HepG2 (cell line): ENCODE measurements around the gene CDA. TPM values are rescaled to one million over a fixed set of nuclear protein-coding genes. Genes with fewer than 3 reads are reported as not detected.

Experiments
- DPF2 ChIP-seq: sonication (generic); formaldehyde crosslinking; IDR thresholded peaks from 2 replicates; pipeline ENCODE4 v1.4.0; 2020; ENCODE audit warnings: mild to moderate bottlenecking, low read depth, missing genetic modification reagents, borderline replicate concordance
- ELF1 ChIP-seq: sonication (generic); formaldehyde crosslinking; IDR thresholded peaks from 2 replicates; pipeline ENCODE4 v1.4.0; 2020; ENCODE audit warnings: missing genetic modification reagents
- NCOA2 ChIP-seq: sonication (generic); formaldehyde crosslinking; IDR thresholded peaks from 2 replicates; pipeline ENCODE4 v1.8.0; 2022; ENCODE audit warnings: inconsistent platforms
- RELA ChIP-seq: sonication (generic); formaldehyde crosslinking; IDR thresholded peaks from 2 replicates; pipeline ENCODE4 v1.4.0; 2020; ENCODE audit warnings: missing genetic modification reagents
- SMAD1 ChIP-seq: sonication (generic); formaldehyde crosslinking; IDR thresholded peaks from 2 replicates; pipeline ENCODE4 v1.4.0; 2020; ENCODE audit warnings: missing genetic modification reagents, low read depth, mild to moderate bottlenecking, borderline replicate concordance
- SRF ChIP-seq: IDR thresholded peaks from 2 replicates; pipeline ENCODE4 v1.6.1; 2011; ENCODE audit warnings: mild to moderate bottlenecking, low read depth, low read length, moderate library complexity
- SRSF4 ChIP-seq: fragments of 200-400 bp; formaldehyde crosslinking; IDR thresholded peaks from one replicate; pipeline ENCODE4 v1.6.1; 2018; ENCODE audit warnings: mild to moderate bottlenecking, low read depth, low read length, moderate library complexity; ENCODE audit not compliant: poor library complexity, severe bottlenecking
- U2AF1 ChIP-seq: fragments of 200-400 bp; formaldehyde crosslinking; optimal IDR thresholded peaks from 2 replicates; pipeline ENCODE3; 2017; ENCODE audit warnings: mild to moderate bottlenecking, low read depth, low read length
- ZNF260 ChIP-seq: sonication (generic); formaldehyde crosslinking; IDR thresholded peaks from 2 replicates; pipeline ENCODE4 v1.4.0; 2020; ENCODE audit warnings: missing genetic modification reagents, low read depth, mild to moderate bottlenecking, borderline replicate concordance
- ZNF446 ChIP-seq: sonication (generic); formaldehyde crosslinking; IDR thresholded peaks from 2 replicates; pipeline ENCODE4 v1.5.0; 2020; ENCODE audit warnings: mild to moderate bottlenecking, missing genetic modification reagents
- ZNF546 ChIP-seq: sonication (generic); formaldehyde crosslinking; conservative IDR thresholded peaks from 2 replicates; pipeline ENCODE4 v1.8.1; 2023; ENCODE audit warnings: mild to moderate bottlenecking, missing genetic modification reagents
- ZNF598 ChIP-seq: sonication (generic); formaldehyde crosslinking; IDR thresholded peaks from 2 replicates; pipeline ENCODE4 v1.5.1; 2020; ENCODE audit warnings: mild to moderate bottlenecking, missing genetic modification reagents, borderline replicate concordance
- ZNF816 ChIP-seq: sonication (generic); formaldehyde crosslinking; IDR thresholded peaks from 2 replicates; pipeline ENCODE4 v1.8.0; 2022; ENCODE audit warnings: missing genetic modification reagents, mild to moderate bottlenecking, borderline replicate concordance
- polyA plus RNA-seq, 8 experiments: library from polyadenylated mRNA; depleted of rRNA in 3 of 8; stranded (reverse) in 7 of 8; unstranded in 1 of 8; fragments of >200 nt; fragmentation: Illumina TruSeq in 4 of 8; extraction: Trizol in 4 of 8; gene quantifications; 2 replicates each; pipeline versions ENCODE4 v1.2.1 to v1.2.3, GENCODE V29; 2011 to 2016; ENCODE audit warnings: low read depth in 4 of 8, missing spikeins in 1 of 8, mixed read lengths in 1 of 8; ENCODE audit not compliant: insufficient read depth in 1 of 8
- total RNA-seq, 5 experiments: library from RNA; depleted of rRNA; stranded (reverse); fragments of >200 nt; fragmentation: Illumina TruSeq; extraction: Trizol; gene quantifications; 2 replicates each; pipeline ENCODE4 v1.2.3, GENCODE V29; 2016; ENCODE audit warnings: low read depth in 1 of 5
- TF ChIP-seq, protein P1 (sequence below): sonication (generic); formaldehyde crosslinking; IDR thresholded peaks from 2 replicates; pipeline ENCODE4 v1.4.0; 2020; ENCODE audit warnings: missing genetic modification reagents, borderline replicate concordance
- TF ChIP-seq, protein P2 (sequence below): sonication (generic); formaldehyde crosslinking; IDR thresholded peaks from 2 replicates; pipeline ENCODE4 v1.5.1; 2020; ENCODE audit warnings: mild to moderate bottlenecking, missing genetic modification reagents
- TF ChIP-seq, protein P3 (sequence below): sonication (generic); formaldehyde crosslinking; IDR thresholded peaks from 2 replicates; pipeline ENCODE4 v1.5.1; 2020; ENCODE audit warnings: missing genetic modification reagents, mild to moderate bottlenecking, borderline replicate concordance
- TF ChIP-seq, protein P4 (sequence below): sonication (generic); formaldehyde crosslinking; IDR thresholded peaks from 2 replicates; pipeline ENCODE4 v1.8.1; 2023; ENCODE audit warnings: mild to moderate bottlenecking, inconsistent platforms, moderate library complexity, missing genetic modification reagents, borderline replicate concordance

The CDA gene
- total and polyA plus RNA-seq, 2 of the 13 experiments (the other 11 are each of a cell fraction or from before 2014, with no cell fraction given) = 0.66 to 2.1 TPM

DNA sequence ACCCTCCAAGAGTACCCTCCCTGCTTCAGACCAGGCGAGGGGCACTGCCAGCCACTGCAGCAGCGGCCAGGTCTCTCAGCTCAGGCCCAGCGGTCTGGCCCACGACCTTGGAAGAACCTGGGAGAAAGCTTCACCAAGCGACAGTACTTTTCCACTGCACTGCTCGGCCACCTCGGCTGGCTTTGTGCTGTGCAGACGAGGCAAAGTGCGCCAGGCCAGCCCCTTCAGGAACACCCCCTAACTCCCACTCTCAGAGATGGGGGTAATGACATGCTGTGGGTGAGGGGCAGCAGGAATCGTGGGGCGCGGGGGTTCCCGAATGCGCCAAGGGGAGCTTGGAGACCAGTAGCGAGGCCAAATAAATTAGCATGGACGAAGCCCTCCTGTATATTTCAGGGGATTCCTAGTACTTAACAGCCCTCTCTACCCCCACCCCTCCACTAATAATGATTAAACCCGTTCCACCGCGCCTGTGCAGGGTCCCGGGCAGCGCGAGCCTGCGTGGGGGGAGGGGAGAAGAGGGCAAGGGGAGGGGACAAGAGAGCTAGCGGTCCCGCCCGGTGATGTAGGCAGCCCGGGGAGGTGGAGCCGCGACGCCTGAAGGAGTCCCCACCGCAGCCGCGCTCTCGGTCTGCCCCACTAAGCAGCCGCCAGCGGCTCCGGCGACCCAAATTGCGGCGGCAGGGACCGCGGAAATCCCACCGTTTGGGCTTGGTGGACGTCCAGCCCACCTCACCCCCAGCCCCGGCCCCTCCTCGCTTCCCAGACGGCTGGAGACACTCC, 36.8 kb upstream of the CDA start, which contains the start of gene FAM43B (continued):
- TF ChIP-seq, protein P1, sequence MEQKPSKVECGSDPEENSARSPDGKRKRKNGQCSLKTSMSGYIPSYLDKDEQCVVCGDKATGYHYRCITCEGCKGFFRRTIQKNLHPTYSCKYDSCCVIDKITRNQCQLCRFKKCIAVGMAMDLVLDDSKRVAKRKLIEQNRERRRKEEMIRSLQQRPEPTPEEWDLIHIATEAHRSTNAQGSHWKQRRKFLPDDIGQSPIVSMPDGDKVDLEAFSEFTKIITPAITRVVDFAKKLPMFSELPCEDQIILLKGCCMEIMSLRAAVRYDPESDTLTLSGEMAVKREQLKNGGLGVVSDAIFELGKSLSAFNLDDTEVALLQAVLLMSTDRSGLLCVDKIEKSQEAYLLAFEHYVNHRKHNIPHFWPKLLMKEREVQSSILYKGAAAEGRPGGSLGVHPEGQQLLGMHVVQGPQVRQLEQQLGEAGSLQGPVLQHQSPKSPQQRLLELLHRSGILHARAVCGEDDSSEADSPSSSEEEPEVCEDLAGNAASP (CRISPR knock-in tag) = peak; percentile 60; the same call in 1 of the 2 replicates
- peak; percentile 58; the same call in 1 of the 2 replicates for TF ChIP-seq ZNF446 (CRISPR knock-in tag)
- no peak for TF ChIP-seq SRSF4
- no peak for TF ChIP-seq ZNF598 (CRISPR knock-in tag)
- no peak for TF ChIP-seq ZNF546 (CRISPR knock-in tag)
- TF ChIP-seq, protein P2, sequence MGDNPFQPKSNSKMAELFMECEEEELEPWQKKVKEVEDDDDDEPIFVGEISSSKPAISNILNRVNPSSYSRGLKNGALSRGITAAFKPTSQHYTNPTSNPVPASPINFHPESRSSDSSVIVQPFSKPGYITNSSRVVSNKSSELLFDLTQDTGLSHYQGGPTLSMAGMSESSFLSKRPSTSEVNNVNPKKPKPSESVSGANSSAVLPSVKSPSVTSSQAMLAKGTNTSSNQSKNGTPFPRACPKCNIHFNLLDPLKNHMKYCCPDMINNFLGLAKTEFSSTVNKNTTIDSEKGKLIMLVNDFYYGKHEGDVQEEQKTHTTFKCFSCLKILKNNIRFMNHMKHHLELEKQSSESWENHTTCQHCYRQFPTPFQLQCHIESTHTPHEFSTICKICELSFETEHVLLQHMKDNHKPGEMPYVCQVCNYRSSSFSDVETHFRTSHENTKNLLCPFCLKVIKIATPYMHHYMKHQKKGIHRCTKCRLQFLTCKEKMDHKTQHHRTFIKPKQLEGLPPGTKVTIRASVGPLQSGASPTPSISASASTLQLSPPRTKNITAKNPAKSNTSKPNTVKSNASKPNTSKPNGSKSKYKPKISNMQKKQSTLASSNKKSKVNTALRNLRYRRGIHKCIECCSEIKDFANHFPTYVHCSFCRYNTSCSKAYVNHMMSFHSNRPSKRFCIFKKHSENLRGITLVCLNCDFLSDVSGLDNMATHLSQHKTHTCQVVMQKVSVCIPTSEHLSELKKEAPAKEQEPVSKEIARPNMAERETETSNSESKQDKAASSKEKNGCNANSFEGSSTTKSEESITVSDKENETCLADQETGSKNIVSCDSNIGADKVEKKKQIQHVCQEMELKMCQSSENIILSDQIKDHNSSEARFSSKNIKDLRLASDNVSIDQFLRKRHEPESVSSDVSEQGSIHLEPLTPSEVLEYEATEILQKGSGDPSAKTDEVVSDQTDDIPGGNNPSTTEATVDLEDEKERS (CRISPR knock-in tag) = peak; percentile 71; the same call in 1 of the 2 replicates
- TF ChIP-seq SRF = no peak
- TF ChIP-seq, protein P3, sequence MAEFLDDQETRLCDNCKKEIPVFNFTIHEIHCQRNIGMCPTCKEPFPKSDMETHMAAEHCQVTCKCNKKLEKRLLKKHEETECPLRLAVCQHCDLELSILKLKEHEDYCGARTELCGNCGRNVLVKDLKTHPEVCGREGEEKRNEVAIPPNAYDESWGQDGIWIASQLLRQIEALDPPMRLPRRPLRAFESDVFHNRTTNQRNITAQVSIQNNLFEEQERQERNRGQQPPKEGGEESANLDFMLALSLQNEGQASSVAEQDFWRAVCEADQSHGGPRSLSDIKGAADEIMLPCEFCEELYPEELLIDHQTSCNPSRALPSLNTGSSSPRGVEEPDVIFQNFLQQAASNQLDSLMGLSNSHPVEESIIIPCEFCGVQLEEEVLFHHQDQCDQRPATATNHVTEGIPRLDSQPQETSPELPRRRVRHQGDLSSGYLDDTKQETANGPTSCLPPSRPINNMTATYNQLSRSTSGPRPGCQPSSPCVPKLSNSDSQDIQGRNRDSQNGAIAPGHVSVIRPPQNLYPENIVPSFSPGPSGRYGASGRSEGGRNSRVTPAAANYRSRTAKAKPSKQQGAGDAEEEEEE (CRISPR knock-in tag) = 0 out of 2 replicates have a peak, but pooled peaks have one; percentile 61
- no peak for TF ChIP-seq NCOA2 (CRISPR knock-in tag)
- peak; percentile 60 for TF ChIP-seq U2AF1
- no peak; the same call in 1 of the 2 replicates for TF ChIP-seq SMAD1
- no peak for TF ChIP-seq RELA
- no peak for TF ChIP-seq ZNF816 (CRISPR knock-in tag)
- 0 out of 2 replicates have a peak, but pooled peaks have one; percentile 17 for TF ChIP-seq ELF1 (CRISPR knock-in tag)
- TF ChIP-seq, protein P4, sequence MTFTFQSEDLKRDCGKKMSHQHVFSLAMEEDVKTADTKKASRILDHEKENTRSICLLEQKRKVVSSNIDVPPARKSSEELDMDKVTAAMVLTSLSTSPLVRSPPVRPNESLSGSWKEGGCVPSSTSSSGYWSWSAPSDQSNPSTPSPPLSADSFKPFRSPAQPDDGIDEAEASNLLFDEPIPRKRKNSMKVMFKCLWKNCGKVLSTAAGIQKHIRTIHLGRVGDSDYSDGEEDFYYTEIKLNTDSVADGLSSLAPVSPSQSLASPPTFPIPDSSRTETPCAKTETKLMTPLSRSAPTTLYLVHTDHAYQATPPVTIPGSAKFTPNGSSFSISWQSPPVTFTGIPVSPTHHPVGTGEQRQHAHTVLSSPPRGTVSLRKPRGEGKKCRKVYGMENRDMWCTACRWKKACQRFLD (CRISPR knock-in tag) = no peak
- TF ChIP-seq ZNF260 (CRISPR knock-in tag) = no peak
- TF ChIP-seq DPF2 (CRISPR knock-in tag) = no peak
